Measurements from ENCODE around the gene RFTN1. TPM values are rescaled to one million over a fixed set of nuclear protein-coding genes. Genes with fewer than 3 reads are reported as not detected.

Gene RFTN1
- total and polyA plus RNA-seq, 11 donors = 17.1 to 40.8 (median 26.4) TPM

DNA sequence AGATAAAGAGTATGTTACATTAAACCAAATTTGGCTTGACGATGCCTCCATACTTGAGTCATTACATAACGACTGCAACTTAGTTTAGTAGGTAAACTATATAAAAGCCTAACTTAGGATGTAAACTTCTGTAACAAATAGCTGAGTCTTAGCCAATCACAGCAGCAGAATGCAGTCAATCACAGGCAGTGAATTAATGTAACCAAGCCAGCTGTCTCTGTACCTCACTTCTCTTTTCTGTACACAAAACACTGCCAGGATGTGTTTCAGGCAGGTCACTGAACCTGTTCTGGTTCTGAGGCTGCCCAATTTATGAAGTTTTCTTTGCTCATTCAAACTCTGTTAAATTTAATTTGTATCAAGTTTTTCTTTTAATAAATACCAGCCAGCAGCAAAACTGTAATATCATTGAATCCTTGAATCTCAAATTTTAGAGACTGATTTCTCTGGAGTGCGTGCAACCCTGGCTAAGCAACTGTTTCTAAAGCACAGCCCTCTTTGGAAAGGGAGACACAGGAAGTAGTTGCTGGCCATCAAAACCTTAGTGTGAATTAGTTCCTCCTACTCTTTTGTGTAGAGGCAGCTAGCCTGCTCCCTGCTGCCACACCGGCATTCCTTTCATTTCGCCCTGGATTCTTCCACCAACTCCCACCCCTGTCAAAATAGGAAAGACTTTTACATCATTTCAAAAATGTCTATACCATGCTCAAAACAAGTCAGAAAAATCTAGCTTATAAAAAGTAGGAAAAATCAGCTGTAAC, 15.2 kb downstream of the RFTN1 start:
- Histone ChIP-seq H3K4me1 (peaks cover 0 to 60% (median 31%) of the 10 kb centered on the region in 12 donors), H3K36me3 (peaks cover 0 to 13% (median 2%) of the 10 kb centered on the region in 9 donors), H3K27me3 (no peaks in the 10 kb centered on the region), H3K4me3 (no peak overlapping the region), H3K9me3 (no peaks in the 10 kb centered on the region), H3K27ac (no peak overlapping the region)
- 73 to 79% (median 78%) methylated on average over 5 of the region's 5 CpGs for WGBS, 4 donors
- no peak for ATAC-seq
- intact Hi-C loops (cut with DNase I) = no loop called here
- no peak for DNase-seq
- TF ChIP-seq, protein P1, sequence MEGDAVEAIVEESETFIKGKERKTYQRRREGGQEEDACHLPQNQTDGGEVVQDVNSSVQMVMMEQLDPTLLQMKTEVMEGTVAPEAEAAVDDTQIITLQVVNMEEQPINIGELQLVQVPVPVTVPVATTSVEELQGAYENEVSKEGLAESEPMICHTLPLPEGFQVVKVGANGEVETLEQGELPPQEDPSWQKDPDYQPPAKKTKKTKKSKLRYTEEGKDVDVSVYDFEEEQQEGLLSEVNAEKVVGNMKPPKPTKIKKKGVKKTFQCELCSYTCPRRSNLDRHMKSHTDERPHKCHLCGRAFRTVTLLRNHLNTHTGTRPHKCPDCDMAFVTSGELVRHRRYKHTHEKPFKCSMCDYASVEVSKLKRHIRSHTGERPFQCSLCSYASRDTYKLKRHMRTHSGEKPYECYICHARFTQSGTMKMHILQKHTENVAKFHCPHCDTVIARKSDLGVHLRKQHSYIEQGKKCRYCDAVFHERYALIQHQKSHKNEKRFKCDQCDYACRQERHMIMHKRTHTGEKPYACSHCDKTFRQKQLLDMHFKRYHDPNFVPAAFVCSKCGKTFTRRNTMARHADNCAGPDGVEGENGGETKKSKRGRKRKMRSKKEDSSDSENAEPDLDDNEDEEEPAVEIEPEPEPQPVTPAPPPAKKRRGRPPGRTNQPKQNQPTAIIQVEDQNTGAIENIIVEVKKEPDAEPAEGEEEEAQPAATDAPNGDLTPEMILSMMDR (IDR thresholded peaks at IDR 0.05) = no peak
- no peak for TF ChIP-seq POLR2A (IDR thresholded peaks at IDR 0.05)

DNA sequence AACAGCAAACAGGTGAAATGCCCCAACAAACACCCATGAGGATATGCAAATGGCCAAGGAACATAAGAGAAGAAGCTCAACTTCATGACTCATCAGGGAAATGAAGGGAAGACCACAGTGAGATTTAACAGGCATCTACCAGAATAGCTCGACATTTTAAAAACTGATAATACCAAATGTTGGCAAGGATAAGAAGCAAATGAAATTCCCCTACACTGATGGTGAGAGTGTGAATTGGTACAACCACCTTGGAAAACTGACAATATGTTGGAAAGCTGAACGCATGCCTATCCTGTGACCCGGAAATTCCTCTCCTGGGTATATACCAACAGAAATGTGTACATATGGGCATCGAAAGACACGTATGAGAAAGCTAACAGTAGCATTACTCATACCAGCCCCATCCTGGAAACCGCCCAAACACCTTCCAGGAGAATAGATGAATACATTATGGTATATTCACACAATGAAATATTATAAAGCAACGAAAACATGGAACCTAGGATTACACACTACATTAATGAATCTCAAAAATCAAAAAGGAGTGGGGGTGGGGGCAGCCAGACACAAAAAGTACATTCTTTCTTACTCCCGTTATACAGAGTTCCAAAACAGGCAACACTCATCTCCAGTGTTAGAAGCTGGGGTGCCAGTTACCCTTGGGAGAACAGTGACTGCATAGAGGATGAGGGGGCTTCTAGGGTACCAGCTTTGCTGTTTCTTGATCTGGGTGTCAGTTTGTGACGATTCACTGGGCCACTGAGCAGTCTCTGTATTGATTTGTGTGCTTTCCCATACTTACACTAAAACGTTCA, 16.9 kb downstream of the RFTN1 start:
- Histone ChIP-seq H3K4me1 (peaks cover 0 to 52% (median 31%) of the 10 kb centered on the region in 12 donors), H3K9me3 (no peaks in the 10 kb centered on the region), H3K4me3 (no peak overlapping the region), H3K27me3 (no peaks in the 10 kb centered on the region), H3K36me3 (peaks cover 0 to 29% (median 14%) of the 10 kb centered on the region in 9 donors), H3K27ac (peak overlapping the region in 1 of 12 donors; percentile 25)
- intact Hi-C loops (cut with DNase I) = no loop called here
- no peak for DNase-seq
- WGBS, 4 donors = 77 to 84% (median 79%) methylated on average over 10 of the region's 10 CpGs
- ATAC-seq = peak in 2 of 4 donors; percentile 64 to 67
- TF ChIP-seq POLR2A (IDR thresholded peaks at IDR 0.05) = no peak
- TF ChIP-seq, protein P1 (IDR thresholded peaks at IDR 0.05) = no peak

DNA sequence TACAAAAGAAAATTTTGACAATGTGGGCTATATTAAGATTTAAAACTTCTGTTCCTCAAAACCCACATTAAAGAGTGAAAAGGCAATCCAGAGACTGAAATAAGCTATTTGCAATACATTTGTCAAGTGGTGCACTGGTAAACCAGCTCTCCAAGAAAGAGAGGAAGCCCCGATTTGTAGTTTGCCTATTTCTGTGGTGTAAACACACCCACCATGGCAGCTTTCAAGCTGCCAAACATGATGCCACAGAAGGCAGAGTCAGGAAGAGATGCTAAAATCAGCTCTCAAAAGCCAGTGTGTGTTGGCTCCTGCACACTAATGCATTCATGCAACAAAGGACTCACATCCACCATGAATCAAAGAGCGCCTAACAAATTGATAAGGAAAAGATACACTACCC, 17.5 kb downstream of the RFTN1 start:
- Histone ChIP-seq H3K36me3 (peaks cover 0 to 34% (median 21%) of the 10 kb centered on the region in 9 donors), H3K4me3 (no peak overlapping the region), H3K27ac (peak overlapping the region in 1 of 12 donors; percentile 25), H3K27me3 (no peaks in the 10 kb centered on the region), H3K4me1 (peaks cover 0 to 52% (median 31%) of the 10 kb centered on the region in 12 donors), H3K9me3 (no peaks in the 10 kb centered on the region)
- no peak for TF ChIP-seq POLR2A (IDR thresholded peaks at IDR 0.05)
- TF ChIP-seq, protein P1 (IDR thresholded peaks at IDR 0.05) = no peak
- DNase-seq (no peak), ATAC-seq (no peak)
- WGBS, 4 donors = 89 to 96% (median 93%) methylated on average over 2 of the region's 2 CpGs
- intact Hi-C loops (cut with DNase I) = no loop called here

Data from heart left ventricle (tissue), 16 donors.